ENCODE data around the gene LENG1.
"Not testable (repeated sequence)": the region's sequence is repeated elsewhere in the genome, so short reads cannot be mapped to it uniquely, and the experiment has no call there.

LENG1 gene

DNA sequence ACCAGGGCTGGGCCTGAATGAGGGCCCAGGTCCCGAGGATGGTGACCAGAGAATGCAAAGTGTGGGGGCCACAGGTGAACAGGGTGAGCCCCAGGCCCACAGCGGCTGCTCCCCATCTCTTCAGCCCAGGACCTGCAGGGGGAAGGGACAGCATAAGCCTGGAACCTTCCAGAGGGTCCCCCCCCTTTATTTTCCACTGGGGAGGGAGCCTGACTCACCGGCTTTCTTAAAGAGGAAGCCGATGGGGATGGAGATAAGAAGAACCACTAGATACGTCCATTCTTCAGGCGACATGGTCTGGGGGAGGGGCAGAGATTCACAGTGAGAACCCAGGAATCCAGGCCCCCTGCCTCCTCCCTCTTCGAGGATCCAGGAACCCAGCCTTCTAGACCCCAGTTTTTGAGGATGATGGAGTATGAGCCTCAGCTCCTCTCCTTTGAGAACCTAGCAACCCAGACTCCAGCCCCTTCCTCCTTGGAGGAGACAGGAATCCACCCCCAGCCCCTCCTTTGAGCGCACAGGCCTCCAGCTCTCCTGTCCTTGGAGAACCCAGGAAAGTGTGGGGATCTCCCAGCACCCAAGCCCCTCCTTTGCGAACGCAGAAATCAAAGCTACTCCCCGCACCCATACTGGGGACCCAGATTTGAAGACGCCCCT lies 28.8 kb upstream of the LENG1 start:
- peak; percentile 26 for DNase-seq (ENCODE audit: low read depth)

DNA sequence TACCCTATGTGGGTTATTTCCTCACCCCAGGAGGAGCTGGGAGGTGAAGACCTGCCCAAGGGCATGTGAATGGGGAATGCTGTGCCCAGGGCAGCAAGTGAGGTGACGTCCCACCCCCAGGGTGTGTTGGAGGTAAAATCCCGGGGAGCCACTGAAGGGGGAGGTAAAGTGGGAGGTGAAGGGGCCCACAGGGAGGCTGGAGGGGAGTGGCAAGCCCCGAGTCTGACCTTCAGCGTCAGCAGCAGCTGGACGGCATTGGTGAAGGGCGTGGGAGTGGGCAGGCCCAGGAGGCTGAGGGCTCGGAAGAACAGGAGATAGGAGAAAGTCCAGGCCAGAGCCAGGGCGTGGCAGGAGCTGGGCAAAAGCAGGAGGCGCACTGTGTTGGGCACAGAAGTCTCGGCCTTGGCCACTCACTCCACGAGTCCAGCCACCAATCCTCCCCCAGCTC lies 27.4 kb upstream of the LENG1 start:
- TF ChIP-seq, protein P1, sequence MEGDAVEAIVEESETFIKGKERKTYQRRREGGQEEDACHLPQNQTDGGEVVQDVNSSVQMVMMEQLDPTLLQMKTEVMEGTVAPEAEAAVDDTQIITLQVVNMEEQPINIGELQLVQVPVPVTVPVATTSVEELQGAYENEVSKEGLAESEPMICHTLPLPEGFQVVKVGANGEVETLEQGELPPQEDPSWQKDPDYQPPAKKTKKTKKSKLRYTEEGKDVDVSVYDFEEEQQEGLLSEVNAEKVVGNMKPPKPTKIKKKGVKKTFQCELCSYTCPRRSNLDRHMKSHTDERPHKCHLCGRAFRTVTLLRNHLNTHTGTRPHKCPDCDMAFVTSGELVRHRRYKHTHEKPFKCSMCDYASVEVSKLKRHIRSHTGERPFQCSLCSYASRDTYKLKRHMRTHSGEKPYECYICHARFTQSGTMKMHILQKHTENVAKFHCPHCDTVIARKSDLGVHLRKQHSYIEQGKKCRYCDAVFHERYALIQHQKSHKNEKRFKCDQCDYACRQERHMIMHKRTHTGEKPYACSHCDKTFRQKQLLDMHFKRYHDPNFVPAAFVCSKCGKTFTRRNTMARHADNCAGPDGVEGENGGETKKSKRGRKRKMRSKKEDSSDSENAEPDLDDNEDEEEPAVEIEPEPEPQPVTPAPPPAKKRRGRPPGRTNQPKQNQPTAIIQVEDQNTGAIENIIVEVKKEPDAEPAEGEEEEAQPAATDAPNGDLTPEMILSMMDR (IDR thresholded peaks at IDR 0.05; ENCODE audit: insufficient read depth, low read depth, low read length, missing control alignments) = no peak
- H3K4me3 ChIP-seq (ENCODE audit: low read length) = no peak overlapping the region
- DNase-seq (ENCODE audit: low read depth) = no peak

More for the DNA sequence above, 28.8 kb upstream of the LENG1 start:
- H3K4me3 ChIP-seq (ENCODE audit: low read length) = peak overlapping the region; percentile 67
- TF ChIP-seq, protein P1 (IDR thresholded peaks at IDR 0.05; ENCODE audit: insufficient read depth, low read depth, low read length, missing control alignments) = no peak

DNA sequence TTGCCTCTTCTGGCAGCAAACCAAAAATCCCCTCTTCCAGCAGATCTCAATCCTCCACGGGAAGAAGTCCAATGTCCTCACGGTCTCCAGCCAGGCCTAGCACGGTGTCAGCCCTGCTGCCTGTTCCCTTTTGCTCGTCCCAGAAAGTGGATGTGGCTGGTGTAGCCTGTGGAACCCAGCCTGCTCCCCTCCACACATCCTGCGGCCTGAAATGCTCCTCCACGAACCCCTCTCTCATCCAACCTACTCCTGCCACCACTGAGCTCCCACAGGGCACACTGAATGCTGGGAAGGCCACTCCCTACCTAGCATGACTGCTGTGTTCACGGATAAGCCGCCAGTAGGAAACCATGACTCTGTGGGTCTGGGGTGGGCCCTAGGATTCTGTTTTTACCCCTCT lies 26.8 kb upstream of the LENG1 start:
- TF ChIP-seq, protein P1 (IDR thresholded peaks at IDR 0.05; ENCODE audit: insufficient read depth, low read depth, low read length, missing control alignments) = no peak
- H3K4me3 ChIP-seq (ENCODE audit: low read length) = no peak overlapping the region
- DNase-seq (ENCODE audit: low read depth) = no peak

DNA sequence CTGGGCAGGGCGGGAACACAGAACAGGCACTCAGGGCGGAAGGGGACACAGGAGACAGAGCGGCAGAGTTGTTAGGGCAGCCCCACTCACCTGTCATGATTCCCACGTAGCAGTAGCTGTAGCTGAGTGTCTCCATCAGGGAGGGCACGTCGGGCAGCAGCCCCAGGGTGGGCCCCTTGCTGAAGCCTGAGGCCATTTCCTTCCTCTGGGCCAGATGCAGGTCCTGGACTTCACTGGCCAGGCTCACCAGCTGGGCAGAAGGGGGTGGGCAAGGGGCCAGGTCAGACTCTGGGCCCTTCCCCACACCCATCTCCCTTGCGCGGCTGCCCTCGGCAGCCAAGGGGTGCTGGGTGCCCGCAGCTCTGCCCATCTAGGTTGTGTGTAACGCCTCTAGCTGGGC lies 23.9 kb upstream of the LENG1 start:
- no peak for DNase-seq (ENCODE audit: low read depth)
- no peak overlapping the region for H3K4me3 ChIP-seq (ENCODE audit: low read length)
- TF ChIP-seq, protein P1 (IDR thresholded peaks at IDR 0.05; ENCODE audit: insufficient read depth, low read depth, low read length, missing control alignments) = no peak

DNA sequence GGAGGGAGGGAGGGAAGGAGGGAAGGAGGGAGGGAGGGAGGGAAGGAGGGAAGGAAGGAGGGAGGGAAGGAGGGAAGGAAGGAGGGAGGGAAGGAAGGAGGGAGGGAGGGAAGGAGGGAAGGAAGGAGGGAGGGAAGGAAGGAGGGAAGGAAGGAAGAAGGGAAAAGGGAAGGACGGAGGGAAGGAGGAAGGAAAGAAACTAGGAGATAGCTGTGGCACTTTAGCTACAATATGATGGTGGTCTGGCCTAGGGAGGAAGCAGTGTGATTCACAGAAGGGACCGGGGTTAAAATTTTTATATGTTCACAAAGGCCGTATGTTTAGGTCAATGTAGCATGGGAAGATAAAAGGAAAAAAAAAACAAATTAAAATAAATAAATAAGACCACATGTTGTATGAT lies 22.4 kb upstream of the LENG1 start:
- not testable (repeated sequence) for H3K4me3 ChIP-seq (ENCODE audit: low read length); DNase-seq (ENCODE audit: low read depth)

DNA sequence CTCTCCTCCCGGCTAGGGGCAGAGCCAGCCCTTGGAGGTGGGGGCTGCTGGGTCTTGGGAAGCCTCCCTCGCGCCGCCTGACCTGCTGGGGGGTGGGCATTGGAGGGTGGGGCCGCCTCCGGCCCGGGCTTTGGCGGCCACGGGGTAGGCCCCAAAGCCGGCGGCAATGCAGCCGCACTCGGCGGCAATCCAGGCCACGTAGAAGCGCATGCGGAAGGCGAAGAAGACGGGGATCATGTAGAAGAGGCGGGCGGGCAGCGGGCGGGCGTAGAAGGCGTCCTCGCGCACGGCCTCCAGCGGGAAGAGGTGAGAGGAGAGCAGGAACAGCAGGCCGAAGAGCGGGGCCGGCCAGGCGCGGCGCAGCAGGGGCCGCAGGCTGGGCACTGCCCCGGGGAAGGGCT lies 21.2 kb upstream of the LENG1 start:
- H3K4me3 ChIP-seq (ENCODE audit: low read length) = no peak overlapping the region
- no peak for DNase-seq (ENCODE audit: low read depth)
- TF ChIP-seq, protein P1 (IDR thresholded peaks at IDR 0.05; ENCODE audit: insufficient read depth, low read depth, low read length, missing control alignments) = no peak

DNA sequence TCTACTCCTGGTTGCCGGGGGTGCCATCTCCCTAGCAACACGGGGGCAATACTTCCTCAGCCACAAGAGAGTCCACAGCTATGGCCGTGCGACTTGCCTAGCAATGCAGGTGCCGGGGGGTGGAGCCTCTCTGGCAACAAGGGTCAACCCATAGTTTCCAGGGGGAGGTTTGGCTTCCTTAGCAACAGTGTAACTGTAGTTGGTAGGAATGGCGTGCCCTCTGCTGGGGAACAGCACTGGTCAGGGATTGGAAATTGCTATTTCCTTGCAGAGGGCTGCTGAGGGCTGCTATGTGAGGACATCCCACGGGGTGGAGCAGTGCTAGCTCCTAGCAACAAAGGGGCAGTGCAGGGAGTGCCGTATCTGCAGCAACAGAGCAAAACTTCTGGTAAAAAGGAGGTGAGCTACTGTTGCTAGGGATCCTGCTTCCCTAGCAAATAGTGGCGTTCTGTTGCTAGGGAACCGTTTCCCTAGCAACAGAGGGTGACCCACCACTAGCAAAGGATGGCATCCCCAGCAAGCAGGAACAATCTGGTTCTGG lies 20.5 kb upstream of the LENG1 start:
- H3K4me3 ChIP-seq (ENCODE audit: low read length) = no peak overlapping the region
- peak; percentile 63 for DNase-seq (ENCODE audit: low read depth)
- TF ChIP-seq, protein P1 (IDR thresholded peaks at IDR 0.05; ENCODE audit: insufficient read depth, low read depth, low read length, missing control alignments) = peak; percentile 47
